WERI-Rb-1 (cell line): ENCODE results near the gene NLGN2.
"Not testable (repeated sequence)": the region's sequence is repeated elsewhere in the genome, so short reads cannot be mapped to it uniquely, and the experiment has no call there.

Source experiments
- DNase-seq: peaks from one replicate; pipeline ENCODE4 v3.0.0-alpha.2; 2020
- H3K27ac ChIP-seq: fragments of 250-450 bp; sonication (Bioruptor Pico); 2 replicates; pipeline ENCODE4 v1.5.1; 2020; ENCODE audit warnings: mild to moderate bottlenecking, moderate library complexity
- H3K27me3 ChIP-seq: fragments of 250-450 bp; sonication (Bioruptor Pico); 2 replicates; pipeline ENCODE4 v1.5.1; 2021; ENCODE audit warnings: mild to moderate bottlenecking, low read depth, moderate library complexity; ENCODE audit not compliant: insufficient read depth, severe bottlenecking
- H3K36me3 ChIP-seq: fragments of 250-450 bp; sonication (Bioruptor Pico); 2 replicates; pipeline ENCODE4 v1.5.1; 2020; ENCODE audit warnings: mild to moderate bottlenecking, moderate library complexity
- H3K4me3 ChIP-seq: 2 replicates; pipeline ENCODE4 v1.5.1; 2011; ENCODE audit warnings: low read depth, mild to moderate bottlenecking, control low read depth, low read length
- H3K9me3 ChIP-seq: fragments of 250-450 bp; sonication (Bioruptor Pico); 2 replicates; pipeline ENCODE4 v1.5.1; 2021; ENCODE audit warnings: mild to moderate bottlenecking, moderate library complexity; ENCODE audit not compliant: severe bottlenecking
- TF ChIP-seq, protein P1 (sequence below): IDR thresholded peaks from 2 replicates; pipeline ENCODE4 v1.5.1; 2011; ENCODE audit warnings: low read depth, mild to moderate bottlenecking, control low read depth, inconsistent platforms, low read length

Gene NLGN2

DNA sequence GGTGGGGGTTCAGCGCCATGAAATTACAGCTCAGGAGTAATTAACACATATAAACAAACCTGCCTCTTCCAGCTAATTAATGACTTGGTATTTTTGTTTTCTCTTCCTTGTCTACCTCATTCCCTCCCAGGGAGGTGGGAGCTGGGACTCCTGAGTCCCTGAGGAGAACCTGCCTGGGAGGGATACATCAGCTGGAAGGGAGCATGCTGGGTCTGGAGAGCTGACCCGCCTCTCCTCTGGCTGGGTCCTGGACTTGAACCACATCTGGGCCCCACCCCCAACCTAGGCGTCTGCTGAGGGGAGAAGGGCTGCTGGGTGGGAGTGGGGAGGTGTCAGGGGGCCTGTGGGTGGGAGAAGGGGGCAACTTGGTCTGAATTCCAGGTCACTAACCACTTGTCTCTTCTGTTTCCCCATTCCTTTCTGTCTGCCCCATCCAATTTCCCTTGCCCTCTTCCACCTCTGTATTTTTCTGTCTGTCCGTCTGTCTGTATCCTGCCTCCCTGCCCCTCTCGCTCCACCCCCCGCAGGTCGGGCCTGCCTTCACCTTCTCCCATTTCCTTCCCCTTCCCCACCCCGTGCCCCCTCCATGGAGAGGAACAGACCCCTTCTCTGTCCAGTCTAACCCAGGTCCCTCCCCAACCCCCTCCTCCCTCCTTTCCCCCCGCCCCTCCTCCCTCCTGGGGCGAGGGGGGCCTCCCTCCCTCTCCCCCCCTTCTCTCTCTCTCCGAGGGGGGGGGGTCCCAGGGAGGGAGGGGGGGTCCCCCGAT is at the start of gene NLGN2:
Gene NLGN2 (plus strand): TSS at position 361 of the 767 bp plus-strand sequence. CDS start 411 bp downstream, outside the sequence.
- Histone ChIP-seq H3K27ac (no peak within 1 kb of the TSS), H3K36me3 (peaks cover 13% of the 10 kb centered on the region), H3K27me3 (no peaks in the 10 kb centered on the region), H3K4me3 (no peak within 1 kb of the TSS), H3K9me3 (no peaks in the 10 kb centered on the region)
- TF ChIP-seq, protein P1, sequence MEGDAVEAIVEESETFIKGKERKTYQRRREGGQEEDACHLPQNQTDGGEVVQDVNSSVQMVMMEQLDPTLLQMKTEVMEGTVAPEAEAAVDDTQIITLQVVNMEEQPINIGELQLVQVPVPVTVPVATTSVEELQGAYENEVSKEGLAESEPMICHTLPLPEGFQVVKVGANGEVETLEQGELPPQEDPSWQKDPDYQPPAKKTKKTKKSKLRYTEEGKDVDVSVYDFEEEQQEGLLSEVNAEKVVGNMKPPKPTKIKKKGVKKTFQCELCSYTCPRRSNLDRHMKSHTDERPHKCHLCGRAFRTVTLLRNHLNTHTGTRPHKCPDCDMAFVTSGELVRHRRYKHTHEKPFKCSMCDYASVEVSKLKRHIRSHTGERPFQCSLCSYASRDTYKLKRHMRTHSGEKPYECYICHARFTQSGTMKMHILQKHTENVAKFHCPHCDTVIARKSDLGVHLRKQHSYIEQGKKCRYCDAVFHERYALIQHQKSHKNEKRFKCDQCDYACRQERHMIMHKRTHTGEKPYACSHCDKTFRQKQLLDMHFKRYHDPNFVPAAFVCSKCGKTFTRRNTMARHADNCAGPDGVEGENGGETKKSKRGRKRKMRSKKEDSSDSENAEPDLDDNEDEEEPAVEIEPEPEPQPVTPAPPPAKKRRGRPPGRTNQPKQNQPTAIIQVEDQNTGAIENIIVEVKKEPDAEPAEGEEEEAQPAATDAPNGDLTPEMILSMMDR, result no peak
- no peak for DNase-seq

GRCh38 chr17:7361906-7362305 is 45.7 kb upstream of the NLGN2 start:
- H3K9me3 ChIP-seq, result no peaks in the 10 kb centered on the region
- no peaks in the 10 kb centered on the region for H3K27me3 ChIP-seq
- H3K36me3 ChIP-seq, result no peaks in the 10 kb centered on the region
- no peak for DNase-seq
- TF ChIP-seq, protein P1, result no peak
- H3K4me3 ChIP-seq, result no peak overlapping the region
- H3K27ac ChIP-seq, result no peak overlapping the region

GRCh38 chr17:7363311-7363710 is 44.3 kb upstream of the NLGN2 start:
- no peak overlapping the region for H3K27ac ChIP-seq
- no peak for DNase-seq
- no peaks in the 10 kb centered on the region for H3K9me3 ChIP-seq
- no peak overlapping the region for H3K4me3 ChIP-seq
- no peaks in the 10 kb centered on the region for H3K27me3 ChIP-seq
- TF ChIP-seq, protein P1, result no peak
- H3K36me3 ChIP-seq, result no peaks in the 10 kb centered on the region

- H3K27me3 ChIP-seq, H3K9me3 ChIP-seq, H3K27ac ChIP-seq, H3K4me3 ChIP-seq, DNase-seq, H3K36me3 ChIP-seq: not testable (repeated sequence)
These were observed 41.7 kb upstream of the NLGN2 start for GRCh38 chr17:7365963-7366362.

- Histone ChIP-seq H3K27me3 (no peaks in the 10 kb centered on the region), H3K27ac (no peak overlapping the region), H3K36me3 (no peaks in the 10 kb centered on the region), H3K4me3 (no peak overlapping the region), H3K9me3 (no peaks in the 10 kb centered on the region)
- DNase-seq, result no peak
- TF ChIP-seq, protein P1, result no peak
These were observed 40.6 kb upstream of the NLGN2 start for GRCh38 chr17:7367083-7367482.

DNA sequence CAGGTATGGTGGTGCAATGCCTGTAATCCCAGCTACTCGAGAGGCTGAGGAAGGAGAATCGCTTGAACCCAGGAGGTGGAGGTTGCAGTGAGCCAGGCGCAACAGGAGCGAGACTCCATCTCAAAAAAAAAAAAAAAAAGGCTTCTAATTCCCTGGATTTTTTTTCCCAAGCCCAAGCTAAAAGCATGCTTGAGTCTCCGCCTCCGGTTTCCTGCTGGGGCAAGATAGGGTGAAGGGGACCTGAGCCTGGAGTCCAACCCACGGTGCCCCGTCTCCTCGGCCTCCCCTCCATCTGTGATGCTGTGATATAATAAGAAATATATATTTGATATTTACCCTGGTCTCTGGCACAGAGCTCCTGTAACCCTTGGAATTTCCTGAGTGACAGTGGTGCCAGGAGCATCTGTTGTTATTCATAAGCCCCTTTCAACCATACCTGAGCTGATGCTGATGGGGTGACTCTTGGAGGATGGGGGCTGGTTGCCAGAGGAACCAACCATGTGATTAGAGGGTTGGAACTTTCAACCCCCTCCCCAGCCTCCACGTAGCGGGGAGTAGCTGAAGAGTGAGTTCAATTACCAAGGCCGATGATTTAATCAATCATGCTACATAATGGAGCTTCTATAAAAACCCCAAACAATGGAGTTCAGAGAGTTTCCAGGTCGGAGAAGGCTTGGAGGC is 39.6 kb upstream of the NLGN2 start:
- DNase-seq, result no peak
- Histone ChIP-seq H3K4me3 (no peak overlapping the region), H3K36me3 (no peaks in the 10 kb centered on the region), H3K27ac (no peak overlapping the region), H3K27me3 (no peaks in the 10 kb centered on the region), H3K9me3 (no peaks in the 10 kb centered on the region)
- TF ChIP-seq, protein P1, result no peak

DNA sequence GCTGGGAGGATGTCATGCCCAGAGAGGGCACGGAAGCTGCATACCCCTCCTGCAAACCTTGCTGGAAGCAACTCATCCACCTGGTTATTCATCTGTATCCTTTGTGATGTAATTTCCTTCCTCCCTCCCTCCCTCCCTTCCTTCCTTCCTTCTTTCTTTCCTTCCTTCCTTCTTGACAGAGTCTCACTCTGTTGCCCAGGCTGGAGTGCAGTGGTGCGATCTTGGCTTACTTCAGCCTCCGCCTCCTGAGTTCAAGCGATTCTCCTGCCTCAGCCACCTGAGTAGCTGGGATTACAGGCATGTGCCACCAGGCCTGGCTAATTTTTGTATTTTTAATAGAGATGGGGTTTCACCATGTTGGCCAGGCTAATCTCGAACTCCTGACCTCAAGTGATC is 39.0 kb upstream of the NLGN2 start:
- not testable (repeated sequence) for H3K9me3 ChIP-seq, H3K4me3 ChIP-seq, H3K36me3 ChIP-seq, H3K27me3 ChIP-seq, DNase-seq, H3K27ac ChIP-seq
